H1 (cell line): ENCODE results near the gene HPX. TPM values are rescaled to one million over a fixed set of nuclear protein-coding genes. Genes with fewer than 3 reads are reported as not detected.

Experiments used
- ATF3 ChIP-seq: IDR thresholded peaks from 2 replicates; pipeline ENCODE4 v1.6.1; 2011; ENCODE audit warnings: low read depth, mild to moderate bottlenecking, low read length; ENCODE audit not compliant: insufficient read depth
- BACH1 ChIP-seq: IDR thresholded peaks from 2 replicates; pipeline ENCODE4 v1.6.1; 2012; ENCODE audit warnings: low read length, improper control_type of control experiment
- CTCF ChIP-seq, 3 experiments: IDR thresholded peaks; 1 replicate in 2 of 3; 2 replicates in 1 of 3; pipeline versions ENCODE4 v1.5.1 to v1.6.1; 2011; ENCODE audit warnings: low read length in 3 of 3, mild to moderate bottlenecking in 3 of 3, inconsistent platforms in 2 of 3, low read depth in 1 of 3, moderate library complexity in 1 of 3; ENCODE audit not compliant: insufficient read depth in 1 of 3; ENCODE audit errors: control extremely low read depth in 1 of 3
- EGR1 ChIP-seq: IDR thresholded peaks from 2 replicates; pipeline ENCODE4 v1.6.1; 2011; ENCODE audit warnings: low read depth, low read length, borderline replicate concordance
- FOSL1 ChIP-seq: IDR thresholded peaks from 2 replicates; pipeline ENCODE4 v1.6.1; 2011; ENCODE audit warnings: mild to moderate bottlenecking, low read depth, low read length, moderate library complexity; ENCODE audit not compliant: insufficient read depth
- JUN ChIP-seq: IDR thresholded peaks from 2 replicates; pipeline ENCODE4 v1.6.1; 2011; ENCODE audit warnings: low read depth, mild to moderate bottlenecking, improper control_type of control experiment, low read length
- PHF8 ChIP-seq: fragments of 200-600 bp; sonication (generic); conservative IDR thresholded peaks from 2 replicates; pipeline ENCODE4 v1.7.1; 2012; ENCODE audit warnings: low read depth, mild to moderate bottlenecking, inconsistent platforms, low read length, moderate library complexity
- TCF12 ChIP-seq: IDR thresholded peaks from 2 replicates; pipeline ENCODE4 v1.6.1; 2011; ENCODE audit warnings: low read depth, mild to moderate bottlenecking, low read length
- polyA plus RNA-seq, 7 experiments: library from polyadenylated mRNA; depleted of rRNA in 3 of 7; stranded (reverse) in 5 of 7; unstranded in 2 of 7; fragments of >200 nt in 5 of 7; fragments of 200-250 nt in 2 of 7; gene quantifications; 1 replicate in 5 of 7; 2 replicates in 1 of 7; 4 replicates in 1 of 7; pipeline versions ENCODE4 v1.2.1 to v1.2.3, GENCODE V29; 2011 to 2013; ENCODE audit warnings: missing spikeins in 2 of 7, mixed read lengths in 2 of 7
- total RNA-seq: library from RNA; stranded (reverse); fragmentation: NEBNext Ultra II Directional; extraction: Animal tissue kit (Norgen Biotek cat#: 25700); gene quantifications from 2 replicates; pipeline ENCODE4 v1.2.1, GENCODE V29; 2021

HPX gene
- total and polyA plus RNA-seq, 2 of the 8 experiments (the other 6 are each of a cell fraction or from before 2014, with no cell fraction given) = 0.80 to 0.97 TPM

GRCh38 chr11:6438979-6439571, 1.7 kb downstream of the HPX start (continued):
- TF ChIP-seq BACH1 (no peak), JUN (no peak), PHF8 (no peak), ATF3 (no peak), TCF12 (no peak), FOSL1 (no peak), EGR1 (no peak), CTCF (IDR thresholded peaks at IDR 0.05; ENCODE audit: control extremely low read depth in 1 of 3, insufficient read depth in 1 of 3, low read depth in 1 of 3, low read length in 3 of 3) (peak; percentile 71 to 94 (median 86))
